GM18870 (cell line): ENCODE measurements around the gene OXA1L.
"Not testable (repeated sequence)": the region's sequence is repeated elsewhere in the genome, so short reads cannot be mapped to it uniquely, and the experiment has no call there.

Experiments
- ATAC-seq: cut with Tn5 transposase; IDR thresholded peaks from one replicate; pipeline ENCODE4 v1.9.1; 2021; ENCODE audit warnings: moderate library complexity; ENCODE audit not compliant: unreplicated experiment

OXA1L gene

DNA sequence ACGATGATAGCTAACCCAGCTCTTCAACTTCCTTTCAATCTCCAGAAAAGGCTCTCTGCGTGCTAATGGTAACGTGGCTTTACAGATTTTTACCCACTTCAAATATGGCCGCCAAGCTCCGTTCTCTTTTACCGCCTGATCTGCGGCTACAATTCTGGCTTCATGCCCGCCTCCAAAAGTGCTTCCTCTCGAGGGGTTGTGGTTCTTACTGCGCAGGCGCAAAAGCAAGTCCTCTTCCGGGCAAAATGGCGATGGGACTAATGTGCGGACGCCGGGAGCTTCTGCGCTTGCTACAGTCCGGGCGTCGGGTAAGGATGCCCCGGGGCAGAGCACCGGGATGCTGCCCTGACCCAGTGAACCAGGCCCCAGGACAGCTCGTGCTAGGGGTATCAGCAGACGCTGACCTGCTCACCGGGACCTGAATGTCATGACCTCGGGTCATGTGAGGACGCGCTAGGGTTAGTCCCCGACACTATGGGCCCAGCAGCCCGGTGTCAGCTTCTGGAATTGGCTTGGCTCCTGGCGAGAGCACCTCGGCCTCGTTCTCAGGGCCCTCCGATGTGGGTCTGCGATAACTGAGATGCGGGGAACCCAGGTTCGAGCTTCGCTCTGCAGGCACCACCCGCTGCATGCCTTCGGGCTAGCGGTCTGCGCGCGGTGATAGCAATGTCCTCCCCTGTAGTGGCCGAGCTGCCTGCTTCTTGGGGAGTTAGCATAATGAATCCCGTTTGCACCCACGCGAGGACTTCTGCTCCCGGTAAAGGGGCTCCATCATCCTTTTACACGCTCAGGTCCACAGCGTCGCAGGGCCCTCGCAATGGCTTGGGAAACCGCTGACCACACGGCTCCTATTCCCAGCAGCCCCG is at the start of gene OXA1L:
OXA1L (plus strand) TSS at position 232 of the 866 bp plus-strand sequence; CDS start at position 246, 14 bp downstream.
- peak; percentile 71 for ATAC-seq

DNA sequence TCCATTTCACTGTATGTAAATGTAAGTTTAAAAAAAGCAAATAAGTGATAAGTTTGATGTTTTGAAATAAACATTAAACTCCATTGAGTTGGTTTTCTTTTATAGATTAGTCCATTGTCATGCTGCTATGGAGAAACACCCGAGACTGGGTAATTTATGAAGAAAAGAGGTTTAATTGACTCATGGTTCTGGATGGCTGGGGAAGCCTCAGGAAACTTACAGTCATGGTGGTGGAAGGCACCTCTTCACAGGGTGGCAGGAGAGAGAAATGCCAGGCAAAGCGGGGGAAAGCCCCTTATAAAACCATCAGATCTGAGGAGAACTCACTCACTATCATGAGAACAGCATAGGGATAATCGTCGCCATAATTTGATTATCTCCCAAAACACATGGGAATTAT is 48.4 kb upstream of the OXA1L start:
- ATAC-seq: no peak

DNA sequence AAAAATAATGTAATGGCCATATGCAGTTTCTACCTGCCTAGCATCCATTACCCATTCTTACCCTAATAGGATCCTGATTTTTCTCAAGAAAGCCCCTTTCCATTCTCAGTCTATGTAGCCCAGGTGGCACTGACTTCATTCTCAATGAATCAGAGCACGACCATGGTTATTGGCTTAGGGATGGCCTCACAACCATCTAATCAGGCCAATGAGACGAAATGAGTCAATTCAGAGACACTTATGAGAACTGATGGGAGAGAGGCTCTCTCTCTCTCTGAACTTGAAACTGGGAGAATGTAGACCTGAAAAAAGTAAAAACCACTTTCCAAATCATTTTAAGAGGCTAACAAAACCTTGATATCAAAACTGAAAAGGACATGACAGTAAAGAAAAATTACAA is 45.3 kb upstream of the OXA1L start:
- ATAC-seq: no peak

DNA sequence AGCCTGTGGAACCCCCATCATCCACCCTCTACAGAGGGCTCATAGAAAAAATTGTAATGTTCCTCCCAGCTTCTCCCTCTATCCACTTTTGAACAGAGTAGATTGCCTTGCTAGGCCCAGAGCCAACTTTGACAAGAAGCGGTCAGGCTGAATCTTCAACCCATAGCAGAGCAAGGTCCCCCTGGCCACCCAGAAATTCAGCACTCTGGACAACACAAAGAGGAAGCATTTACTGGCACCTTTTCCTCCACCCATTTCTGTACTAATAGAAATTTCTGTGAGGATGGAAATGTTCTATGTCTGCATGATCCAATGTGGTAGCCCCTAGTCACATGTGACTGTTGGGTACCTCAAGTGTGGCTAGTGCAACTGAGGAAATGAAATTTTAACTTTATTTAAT is 42.7 kb upstream of the OXA1L start:
- no peak for ATAC-seq

DNA sequence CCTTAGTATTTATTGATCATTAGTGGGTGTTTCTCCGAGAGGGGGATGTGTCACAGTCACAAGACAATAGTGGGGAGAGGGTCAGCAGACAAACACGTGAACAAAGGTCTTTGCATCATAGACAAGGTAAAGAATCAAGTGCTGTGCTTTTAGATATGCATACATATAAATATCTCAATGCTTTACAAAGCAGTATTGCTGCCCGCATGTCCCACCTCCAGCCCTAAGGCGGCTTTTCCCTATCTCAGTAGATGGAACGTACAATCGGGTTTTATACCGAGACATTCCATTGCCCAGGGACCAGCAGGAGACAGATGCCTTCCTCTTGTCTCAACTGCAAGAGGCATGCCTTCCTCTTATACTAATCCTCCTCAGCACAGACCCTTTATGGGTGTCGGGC is 41.6 kb upstream of the OXA1L start:
- ATAC-seq: not testable (repeated sequence)

DNA sequence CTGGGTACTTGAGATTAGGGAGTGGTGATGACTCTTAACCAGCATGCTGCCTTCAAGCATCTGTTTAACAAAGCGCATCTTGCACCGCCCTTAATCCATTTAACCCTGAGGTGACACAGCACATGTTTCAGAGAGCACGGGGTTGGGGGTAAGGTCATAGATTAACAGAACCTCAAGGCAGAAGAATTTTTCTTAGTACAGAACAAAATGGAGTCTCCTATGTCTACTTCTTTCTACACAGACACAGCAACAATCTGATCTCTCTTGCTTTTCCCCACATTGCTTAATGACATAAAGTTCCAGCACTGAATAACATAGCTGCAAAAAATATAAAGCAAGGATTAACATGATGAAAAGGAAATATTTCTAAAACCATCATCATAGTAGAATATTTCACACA is 41.1 kb upstream of the OXA1L start:
- not testable (repeated sequence) for ATAC-seq

DNA sequence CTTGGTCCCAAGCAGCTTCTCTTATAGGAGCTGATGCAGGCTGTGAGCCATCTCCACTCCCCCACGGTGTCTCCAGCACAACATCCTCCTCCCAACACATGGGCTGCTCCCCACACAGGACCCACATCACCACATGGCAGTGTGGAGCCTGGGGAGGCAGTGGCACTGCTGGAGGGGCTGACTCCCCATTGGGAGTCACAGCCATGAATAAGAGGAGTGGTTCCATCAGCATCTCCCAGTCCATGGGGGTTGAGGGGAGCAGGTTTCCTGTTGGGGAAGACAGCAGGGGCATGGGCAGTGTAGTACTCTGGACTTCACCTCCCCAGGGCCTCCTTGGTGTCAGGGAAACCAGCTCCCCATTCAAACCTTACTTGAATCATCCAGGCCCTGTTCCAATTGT is 40.5 kb upstream of the OXA1L start:
- ATAC-seq: no peak

DNA sequence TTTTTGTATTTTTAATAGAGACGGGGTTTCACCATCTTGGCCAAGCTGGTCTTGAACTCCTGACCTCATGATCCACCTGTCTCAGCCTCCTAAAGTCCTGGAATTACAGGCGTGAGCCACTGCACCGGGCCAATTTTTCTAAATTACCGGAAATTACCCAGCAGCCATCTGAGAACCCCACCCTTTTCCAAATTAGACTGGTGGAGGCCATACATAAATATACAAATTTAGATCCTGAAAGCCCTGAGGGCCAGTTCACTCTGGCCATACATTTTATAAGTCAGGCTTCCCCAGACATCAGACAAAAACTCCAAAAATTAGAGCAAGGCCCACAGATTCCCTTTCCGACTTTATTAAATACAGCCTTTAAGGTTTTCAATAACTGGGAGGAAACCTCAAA is 34.4 kb upstream of the OXA1L start:
- not testable (repeated sequence) for ATAC-seq

DNA sequence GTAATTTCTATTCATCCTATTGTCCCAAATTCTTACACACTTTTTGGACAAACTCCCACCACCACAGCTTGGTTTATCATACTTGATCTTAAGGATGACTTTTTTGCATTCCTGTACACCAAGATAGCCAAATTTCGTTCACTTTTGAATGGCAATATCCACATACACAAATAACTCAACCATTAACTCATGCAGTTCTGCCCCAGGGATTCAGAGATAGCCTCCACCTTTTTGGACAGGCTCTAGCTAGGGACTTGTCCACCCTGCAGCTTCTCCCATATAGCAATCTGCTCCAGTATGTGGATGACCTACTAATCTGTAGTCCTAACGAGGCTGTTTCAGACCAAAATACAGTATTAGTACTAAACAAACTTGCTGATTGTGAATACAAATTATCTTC is 32.7 kb upstream of the OXA1L start:
- ATAC-seq: no peak

DNA sequence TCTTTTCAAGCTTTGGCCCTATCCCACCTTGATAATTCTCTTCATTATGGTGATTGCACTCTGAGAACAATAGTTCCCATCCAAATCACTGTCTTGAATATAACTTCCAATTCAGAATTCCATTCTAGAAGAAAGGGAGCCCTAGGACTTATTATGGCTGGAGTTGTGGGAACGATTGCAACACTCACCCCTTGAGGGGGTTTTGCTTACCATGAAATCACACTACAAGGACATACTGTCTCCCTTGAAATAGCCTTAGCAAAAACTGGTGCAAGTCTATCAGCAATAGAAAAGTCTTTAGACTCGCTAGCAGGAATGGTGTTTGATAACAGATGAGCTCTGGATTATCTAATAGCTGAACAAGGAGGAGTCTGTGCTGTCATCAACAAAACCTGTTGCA is 31.4 kb upstream of the OXA1L start:
- no peak for ATAC-seq

DNA sequence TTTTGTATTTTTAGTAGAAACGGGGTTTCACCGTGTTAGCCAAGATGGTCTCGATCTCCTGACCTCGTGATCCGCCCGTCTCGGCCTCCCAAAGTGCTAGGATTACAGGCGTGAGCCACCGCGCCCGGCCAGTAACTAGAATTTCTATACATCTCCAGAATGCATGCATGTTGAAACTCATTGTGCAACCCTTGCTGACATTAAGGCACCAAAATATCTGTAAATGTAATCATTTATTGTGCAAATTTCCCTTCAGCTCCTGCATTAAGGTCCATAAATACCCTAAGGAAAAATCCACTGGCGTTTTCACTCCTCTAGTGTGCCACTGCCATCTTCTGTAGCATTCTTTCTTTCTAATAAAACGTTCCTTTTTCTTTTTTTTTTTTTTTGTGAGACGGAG is 30.1 kb upstream of the OXA1L start:
- not testable (repeated sequence) for ATAC-seq

DNA sequence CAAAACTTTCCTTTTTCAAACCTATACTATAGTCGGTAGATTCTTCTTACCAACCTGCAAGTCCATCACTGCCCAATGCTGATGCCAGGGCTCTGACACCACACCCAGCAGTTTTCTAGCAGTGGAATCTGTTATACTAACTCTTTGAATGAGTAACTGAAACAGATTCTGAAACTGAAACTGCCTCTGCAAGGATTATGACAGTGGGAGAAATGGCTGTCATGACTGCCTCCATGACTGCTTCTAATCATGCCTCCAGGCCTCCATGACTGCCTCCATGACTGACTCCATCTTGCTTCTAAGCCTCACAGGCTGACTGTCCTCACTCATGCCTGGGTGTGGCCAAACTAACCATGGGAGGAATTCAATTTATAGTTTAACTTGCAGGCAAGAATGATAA is 29.4 kb upstream of the OXA1L start:
- peak; percentile 69 for ATAC-seq

DNA sequence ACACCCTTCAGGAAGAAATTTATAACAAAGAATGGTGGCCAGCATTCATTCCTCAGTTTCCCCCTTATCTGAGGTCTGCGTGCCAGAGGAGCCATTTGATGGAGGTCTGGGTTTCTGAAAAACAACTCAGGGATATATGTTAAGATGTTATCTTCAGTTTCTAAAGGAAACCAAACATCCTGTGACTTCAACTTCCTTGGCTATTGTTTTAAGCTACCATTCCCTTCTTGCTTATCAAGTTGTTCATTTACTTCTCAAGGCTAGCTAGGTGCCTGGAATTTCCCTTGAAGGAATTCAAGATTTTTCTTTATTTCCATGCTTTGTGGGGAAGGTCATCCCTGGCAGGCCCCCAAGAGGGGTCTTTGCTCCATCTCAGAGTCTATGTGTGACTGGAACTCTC is 27.1 kb upstream of the OXA1L start:
- ATAC-seq: no peak

DNA sequence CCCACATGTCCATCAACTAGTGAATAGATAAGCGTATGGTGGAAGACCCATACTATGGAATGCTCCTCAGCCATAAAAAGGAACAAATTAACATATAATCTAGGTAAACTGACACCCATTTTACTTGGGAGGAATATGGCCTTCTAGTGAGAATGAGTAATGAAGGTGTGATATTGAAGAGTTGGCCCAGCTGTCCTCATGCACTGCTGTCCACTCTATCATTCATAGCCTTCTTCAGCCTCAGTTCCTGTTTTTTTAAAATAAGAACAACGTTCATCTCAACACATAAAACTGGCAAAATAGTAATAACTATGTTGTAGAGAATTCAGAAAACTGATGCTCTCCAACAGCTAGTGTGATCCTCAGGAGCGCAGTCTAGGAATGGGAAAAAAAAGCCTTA is 26.5 kb upstream of the OXA1L start:
- ATAC-seq: no peak

DNA sequence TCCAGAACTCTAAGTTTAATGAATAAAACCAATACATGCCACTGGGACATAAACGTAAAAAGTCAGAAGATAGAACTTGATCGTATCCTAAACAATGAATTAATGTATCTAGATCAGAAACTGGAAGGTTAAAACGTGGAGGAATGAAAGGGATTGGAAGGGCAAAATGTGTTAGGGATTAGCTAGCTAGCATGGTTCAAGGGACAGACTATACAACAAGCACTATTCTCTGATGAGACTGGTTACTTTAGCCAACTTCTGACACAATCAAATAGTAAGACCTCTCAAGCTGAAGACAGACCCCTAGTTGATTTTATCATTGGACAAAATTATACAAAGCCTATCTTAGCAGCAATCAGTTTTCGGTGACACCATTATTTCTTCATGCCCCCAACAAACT is 18.7 kb upstream of the OXA1L start:
- no peak for ATAC-seq

DNA sequence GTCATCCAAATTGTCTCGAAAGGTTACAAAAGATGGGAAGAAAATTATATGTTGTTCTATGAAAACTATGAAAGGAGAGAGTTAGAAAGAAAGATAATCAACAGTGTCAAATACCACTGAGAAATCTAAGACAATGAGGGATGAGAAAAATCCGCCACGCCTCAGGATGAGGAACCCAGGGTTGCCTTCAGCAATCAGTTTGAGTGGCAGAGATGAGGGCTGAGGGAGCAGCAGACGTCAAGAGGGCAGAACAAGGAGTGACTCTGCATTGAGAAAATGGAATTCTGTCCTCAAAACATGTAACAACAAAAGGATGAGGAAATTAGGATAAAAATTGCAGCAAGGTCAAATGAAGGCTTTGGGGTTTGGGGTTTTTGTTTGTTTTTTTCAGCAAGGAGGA is 18.3 kb upstream of the OXA1L start:
- ATAC-seq: no peak

DNA sequence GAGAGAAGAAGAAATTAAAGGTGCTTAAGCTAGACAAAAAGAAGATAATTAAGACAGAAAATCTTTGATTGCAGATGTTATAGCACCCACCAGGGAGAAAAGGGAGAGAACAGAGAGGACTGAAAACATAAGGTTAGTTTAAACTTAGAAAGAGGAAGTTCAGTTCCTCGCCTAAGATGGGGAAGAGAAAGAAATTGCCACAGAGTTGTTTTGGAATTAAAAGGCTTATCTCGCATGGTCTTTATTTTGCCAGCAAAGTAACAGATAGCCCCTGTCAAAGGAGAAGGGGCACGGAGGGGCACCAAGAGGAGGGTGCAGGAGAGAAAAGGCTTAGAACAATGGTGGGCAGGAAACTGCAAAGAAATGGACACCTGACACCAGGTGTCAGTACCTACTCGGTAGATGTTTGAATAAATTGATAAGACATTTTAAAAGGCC is 17.8 kb upstream of the OXA1L start:
- no peak for ATAC-seq

DNA sequence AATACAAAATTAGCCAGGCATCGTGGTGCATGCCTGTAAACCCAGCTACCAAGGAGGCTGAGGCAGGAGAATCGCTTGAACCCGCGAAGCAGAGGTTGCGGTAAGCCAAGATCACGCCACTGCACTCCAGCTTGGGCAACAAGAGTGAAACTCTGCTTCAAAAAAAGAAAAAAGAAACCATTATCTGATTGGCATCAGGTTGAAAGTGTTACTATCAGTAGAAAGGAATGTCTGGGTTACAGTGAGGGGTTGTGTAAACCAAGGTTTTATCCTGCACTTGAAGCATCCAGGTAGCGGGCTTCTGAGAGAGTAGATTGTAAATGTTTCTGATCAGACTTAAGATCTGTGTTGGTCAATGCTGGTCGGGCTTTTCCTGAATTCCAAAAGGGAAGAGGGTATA is 14.1 kb upstream of the OXA1L start:
- ATAC-seq: no peak

DNA sequence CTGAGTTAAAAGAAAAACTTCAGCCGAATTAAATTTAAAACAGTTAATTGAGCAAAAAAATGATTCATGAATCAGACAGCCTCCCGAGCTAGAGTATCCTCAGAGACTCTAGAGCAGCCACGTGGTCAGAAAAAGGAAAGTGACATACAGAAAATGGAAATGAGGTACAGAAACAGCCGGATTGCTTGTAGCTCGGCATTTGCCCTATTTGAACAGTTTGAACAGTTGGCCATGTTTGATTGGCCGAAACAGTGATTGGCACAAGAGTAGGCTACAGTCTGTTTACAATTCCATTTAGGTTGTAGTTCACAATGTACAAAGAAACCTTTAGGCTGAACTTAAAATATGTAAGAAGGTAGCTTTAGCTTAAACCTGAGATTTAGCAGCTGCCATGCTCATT is 12.9 kb upstream of the OXA1L start:
- no peak for ATAC-seq

DNA sequence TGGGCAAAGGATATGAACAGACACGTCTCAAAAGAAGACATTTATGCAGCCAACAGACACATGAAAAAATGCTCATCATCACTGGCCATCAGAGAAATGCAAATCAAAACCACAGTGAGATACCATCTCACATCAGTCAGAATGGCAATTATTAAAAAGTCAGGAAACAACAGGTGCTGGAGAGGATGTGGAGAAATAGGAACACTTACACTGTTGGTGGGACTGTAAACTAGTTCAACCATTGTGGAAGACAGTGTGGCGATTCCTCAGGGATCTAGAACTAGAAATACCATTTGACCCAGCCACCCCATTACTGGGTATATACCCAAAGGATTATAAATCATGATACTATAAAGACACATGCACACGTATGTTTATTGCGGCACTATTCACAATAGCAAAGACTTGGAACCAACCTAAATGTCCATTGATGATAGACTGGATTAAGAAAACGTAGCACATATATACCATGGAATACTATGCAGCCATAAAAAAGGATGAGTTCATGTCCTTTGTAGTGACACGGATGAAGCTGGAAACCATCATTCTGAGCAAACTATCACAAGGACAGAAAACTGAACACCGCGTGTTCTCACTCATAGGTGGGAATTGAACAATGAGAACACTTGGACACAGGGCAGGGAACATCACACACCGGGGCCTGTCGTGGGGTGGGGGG is 8.4 kb upstream of the OXA1L start:
- not testable (repeated sequence) for ATAC-seq

DNA sequence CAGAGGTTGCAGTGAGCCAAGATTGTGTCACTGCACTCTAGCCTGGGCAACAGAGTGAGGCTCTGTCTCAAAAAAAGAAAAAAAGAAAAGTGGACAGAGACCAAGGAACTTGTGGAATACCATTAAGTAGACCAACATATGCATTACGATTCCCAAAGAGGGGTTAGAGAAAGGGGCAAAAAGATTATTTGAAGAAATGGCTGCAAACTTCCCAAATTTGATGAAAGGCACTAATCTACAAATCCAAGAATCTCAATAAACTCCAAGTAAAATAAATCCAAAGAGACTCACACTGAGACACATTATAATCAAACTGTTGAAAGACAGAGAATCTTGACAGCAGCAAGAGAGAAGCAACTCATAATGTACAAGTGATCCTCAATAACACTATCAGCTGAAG is 4.8 kb upstream of the OXA1L start:
- no peak for ATAC-seq

DNA sequence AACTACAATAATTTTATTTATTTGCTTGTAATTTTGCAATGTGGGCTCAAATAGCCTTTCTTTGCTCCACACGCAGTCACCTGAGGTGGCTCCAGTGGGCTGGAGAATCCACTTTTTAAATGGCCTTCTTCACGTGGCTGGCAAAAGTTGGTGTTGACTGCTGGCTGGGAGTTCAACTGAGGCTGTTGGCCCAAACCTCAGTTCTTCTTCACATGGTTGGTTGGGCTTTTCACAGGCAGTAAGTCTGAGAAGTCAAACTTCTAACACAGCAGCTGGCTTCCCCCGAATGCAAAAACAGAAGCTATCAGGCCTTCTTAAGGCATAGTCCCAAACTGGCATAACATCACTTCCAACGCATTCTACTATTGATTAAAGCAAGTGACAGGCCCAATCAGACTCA is 2.1 kb upstream of the OXA1L start:
- ATAC-seq: no peak

DNA sequence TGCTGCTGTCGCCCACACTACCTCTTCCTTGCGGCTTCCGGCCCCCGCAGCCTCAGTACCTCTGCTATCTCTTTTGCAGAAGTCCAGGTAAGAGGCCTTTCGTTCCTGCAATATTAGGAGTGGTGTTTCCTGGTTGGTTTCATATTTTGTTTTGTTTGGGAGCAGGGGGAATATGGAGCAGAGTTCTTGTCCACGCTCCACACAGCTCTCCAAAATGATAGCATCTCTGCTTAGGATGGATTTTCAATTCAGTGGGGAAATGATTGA is 768 bp downstream of the OXA1L start:
- no peak for ATAC-seq
